ENCODE data around the gene TRIM66.

Gene TRIM66

GRCh38 chr11:8720352-8720751, 37.9 kb upstream of the TRIM66 start:
- TF ChIP-seq POLR2A (IDR thresholded peaks at IDR 0.05; ENCODE audit: low read depth, low read length), result no peak
- DNase-seq (ENCODE audit: insufficient read length, low spot score) (no peak), FAIRE-seq (no peak)

DNA sequence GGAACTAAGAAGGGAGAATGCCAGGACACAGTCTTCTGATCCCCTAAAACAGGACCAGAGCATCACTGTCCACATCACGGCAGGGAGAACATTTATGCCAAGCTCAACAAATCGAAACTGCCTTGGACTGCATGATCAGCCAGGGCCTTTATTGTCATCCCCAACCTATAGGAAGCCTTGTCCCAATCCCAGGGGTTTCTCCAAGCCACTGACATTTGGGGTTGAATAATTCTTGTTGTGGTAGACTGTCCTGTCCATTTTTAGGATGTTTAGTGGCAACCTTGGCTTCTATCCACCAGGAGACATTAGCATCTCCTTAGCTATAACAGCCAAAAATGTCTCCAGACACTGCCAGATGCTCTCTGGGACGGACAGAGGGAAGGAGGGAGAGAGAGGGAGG, 37.3 kb upstream of the TRIM66 start:
- DNase-seq (ENCODE audit: insufficient read length, low spot score), result peak; percentile 62
- no peak for FAIRE-seq
- TF ChIP-seq POLR2A (IDR thresholded peaks at IDR 0.05; ENCODE audit: low read depth, low read length), result no peak

GRCh38 chr11:8719211-8719649, 36.8 kb upstream of the TRIM66 start:
- DNase-seq (ENCODE audit: insufficient read length, low spot score), result peak; percentile 92
- TF ChIP-seq POLR2A (IDR thresholded peaks at IDR 0.05; ENCODE audit: low read depth, low read length), result peak; percentile 10; the same call in 1 of the 2 replicates
- FAIRE-seq, result peak; percentile 33

GRCh38 chr11:8717876-8718753, 35.6 kb upstream of the TRIM66 start:
- DNase-seq (ENCODE audit: insufficient read length, low spot score) (peak; percentile 57), FAIRE-seq (no peak)
- no peak for TF ChIP-seq POLR2A (IDR thresholded peaks at IDR 0.05; ENCODE audit: low read depth, low read length)

DNA sequence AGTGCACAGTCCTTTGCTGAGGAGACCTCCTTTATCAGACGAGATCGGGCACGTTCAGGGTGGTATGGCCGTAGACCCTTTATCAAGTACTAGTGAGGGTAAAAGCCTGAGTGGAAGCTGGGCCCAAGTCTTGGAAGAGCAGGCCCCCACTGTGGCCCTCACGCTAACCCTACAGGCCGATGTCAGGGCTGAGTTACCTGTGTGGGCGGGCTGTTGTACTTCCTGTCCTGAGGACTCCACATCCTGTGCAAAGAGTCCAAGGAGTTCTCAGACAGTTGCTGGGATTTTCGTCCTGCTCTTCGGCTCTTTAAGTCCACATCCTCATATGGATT, 35.0 kb upstream of the TRIM66 start:
- DNase-seq (ENCODE audit: insufficient read length, low spot score), result no peak
- no peak for FAIRE-seq
- no peak for TF ChIP-seq POLR2A (IDR thresholded peaks at IDR 0.05; ENCODE audit: low read depth, low read length)

DNA sequence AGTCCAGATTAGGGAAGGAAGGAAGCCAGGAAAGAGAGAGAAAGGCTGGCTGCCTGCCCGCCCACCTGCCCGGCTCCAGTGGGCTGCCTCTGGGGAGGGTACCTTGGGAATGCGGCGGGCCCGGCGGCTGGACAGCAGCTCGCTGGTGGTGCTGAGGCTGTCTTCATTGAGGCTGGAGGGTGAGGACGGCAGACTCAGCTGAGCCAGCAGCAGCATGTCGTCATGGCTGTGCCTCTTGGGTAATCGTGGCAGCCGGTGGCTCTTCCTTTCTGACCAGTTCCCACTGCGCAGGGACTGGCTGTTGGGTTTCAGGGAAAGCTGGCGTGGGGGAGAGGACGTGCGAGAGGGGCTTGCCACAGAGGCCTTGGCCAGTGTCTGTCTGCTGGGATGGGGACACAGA, 33.0 kb upstream of the TRIM66 start:
- no peak for TF ChIP-seq POLR2A (IDR thresholded peaks at IDR 0.05; ENCODE audit: low read depth, low read length)
- no peak for FAIRE-seq
- DNase-seq (ENCODE audit: insufficient read length, low spot score), result no peak

- no peak for TF ChIP-seq POLR2A (IDR thresholded peaks at IDR 0.05; ENCODE audit: low read depth, low read length)
- FAIRE-seq (no peak), DNase-seq (ENCODE audit: insufficient read length, low spot score) (no peak)
These were observed 32.3 kb upstream of the TRIM66 start for GRCh38 chr11:8714622-8715225.

- no peak for DNase-seq (ENCODE audit: insufficient read length, low spot score)
- FAIRE-seq, result no peak
- TF ChIP-seq POLR2A (IDR thresholded peaks at IDR 0.05; ENCODE audit: low read depth, low read length), result no peak
These were observed 31.4 kb upstream of the TRIM66 start for GRCh38 chr11:8713760-8714454.

DNA sequence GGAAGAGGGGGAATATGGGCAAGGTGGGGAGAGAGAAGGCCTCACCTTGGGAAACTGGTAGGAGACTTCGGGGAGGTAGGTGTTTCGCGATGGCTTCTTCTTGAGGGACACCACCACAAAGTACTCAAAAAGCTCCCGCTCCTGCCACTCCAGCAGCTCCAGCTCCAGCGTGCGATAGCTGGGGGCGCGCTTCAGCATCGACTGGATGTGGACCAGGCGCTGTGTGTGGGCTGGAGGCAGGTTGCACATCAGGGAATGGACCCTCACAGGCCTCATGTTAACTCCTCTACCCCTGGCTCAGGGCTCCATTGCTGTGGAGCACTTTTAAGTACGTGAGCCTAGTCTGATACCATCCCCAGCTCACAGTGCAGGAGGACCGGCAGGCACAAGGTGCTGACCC, 30.0 kb upstream of the TRIM66 start:
- FAIRE-seq (no peak), DNase-seq (ENCODE audit: insufficient read length, low spot score) (no peak)
- TF ChIP-seq POLR2A (IDR thresholded peaks at IDR 0.05; ENCODE audit: low read depth, low read length), result no peak

- FAIRE-seq, result no peak
- TF ChIP-seq POLR2A (IDR thresholded peaks at IDR 0.05; ENCODE audit: low read depth, low read length), result no peak
- no peak for DNase-seq (ENCODE audit: insufficient read length, low spot score)
These were observed 29.5 kb upstream of the TRIM66 start for GRCh38 chr11:8711895-8712442.

- FAIRE-seq (no peak), DNase-seq (ENCODE audit: insufficient read length, low spot score) (no peak)
- TF ChIP-seq POLR2A (IDR thresholded peaks at IDR 0.05; ENCODE audit: low read depth, low read length), result no peak
These were observed 27.3 kb upstream of the TRIM66 start for GRCh38 chr11:8709777-8710176.

GRCh38 chr11:8709002-8709672, 26.7 kb upstream of the TRIM66 start:
- DNase-seq (ENCODE audit: insufficient read length, low spot score) (no peak), FAIRE-seq (no peak)
- TF ChIP-seq POLR2A (IDR thresholded peaks at IDR 0.05; ENCODE audit: low read depth, low read length), result no peak

DNA sequence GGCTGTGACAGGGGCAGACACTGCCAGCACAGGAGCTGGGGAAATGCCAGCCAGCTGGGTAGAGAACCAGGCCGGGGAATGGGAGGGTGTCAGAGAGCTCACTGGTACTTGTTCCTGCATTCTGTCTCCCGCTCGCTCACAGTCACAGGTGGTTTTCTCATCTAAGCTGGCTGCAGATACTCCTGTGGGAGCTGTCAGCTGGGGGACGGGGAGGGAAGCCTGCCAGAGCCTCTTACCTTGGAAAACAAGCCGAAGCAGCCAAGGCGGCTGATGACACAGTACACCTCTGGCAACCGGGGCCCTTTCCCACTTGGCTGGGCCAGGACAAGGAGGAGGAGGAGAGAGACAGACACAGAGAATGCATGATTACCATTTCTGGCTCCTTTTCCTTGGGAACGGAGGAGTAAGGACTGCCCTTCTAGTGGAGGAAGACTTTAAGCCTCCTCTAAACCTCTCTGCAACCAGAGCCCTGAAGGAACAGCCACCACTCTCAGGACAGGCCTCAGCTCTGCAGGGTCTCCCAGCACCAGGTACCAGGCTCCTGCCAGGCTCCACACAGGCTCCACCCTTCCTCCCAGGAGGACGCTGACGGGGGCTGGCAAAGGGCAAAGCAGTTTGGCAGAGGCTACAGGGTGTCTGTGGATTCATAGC, 25.2 kb upstream of the TRIM66 start:
- TF ChIP-seq POLR2A (IDR thresholded peaks at IDR 0.05; ENCODE audit: low read depth, low read length), result no peak
- no peak for FAIRE-seq
- no peak for DNase-seq (ENCODE audit: insufficient read length, low spot score)

Data from H54 (cell line).